Measurements from ENCODE around the gene KCNJ3. TPM values are rescaled to one million over a fixed set of nuclear protein-coding genes. Genes with fewer than 3 reads are reported as not detected.

KCNJ3 gene
- not detected for total RNA-seq

DNA sequence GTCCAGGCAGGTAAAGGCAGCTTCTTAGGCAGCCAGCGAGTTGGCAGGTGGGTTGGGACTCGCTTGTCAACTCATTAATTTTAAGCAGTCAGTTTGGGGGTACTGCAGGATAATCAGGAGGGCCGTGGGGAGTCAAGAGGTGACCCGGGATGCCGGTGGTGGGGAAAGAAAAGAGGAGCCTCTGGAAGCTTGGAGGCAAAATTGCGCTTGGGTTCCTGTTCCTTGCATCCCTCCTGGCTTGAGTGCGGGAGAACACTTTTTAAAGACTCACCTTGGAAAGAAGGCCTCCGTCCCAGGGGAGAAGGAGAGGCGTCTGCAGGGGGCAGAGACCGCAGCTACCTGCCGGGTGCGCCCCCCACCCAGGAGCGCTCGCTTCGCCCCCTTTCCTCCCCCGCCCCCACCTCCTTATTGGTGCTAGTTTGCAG lies at the start of gene KCNJ3:
KCNJ3 (plus strand) TSS at position 400 of the 425 bp plus-strand sequence. CDS start 81 bp downstream, outside the sequence.
- no peaks in the 10 kb centered on the region for H3K9me3 Mint-ChIP-seq
- peaks cover 39% of the 10 kb centered on the region for H3K27me3 Mint-ChIP-seq
- CTCF ChIA-PET = no interaction called here
- H3K27ac Mint-ChIP-seq = no peak within 1 kb of the TSS
- POLR2A ChIA-PET = no interaction called here
- H3K4me1 Mint-ChIP-seq = no peaks in the 10 kb centered on the region
- DNase-seq = no peak
- no peak within 1 kb of the TSS for H3K4me3 Mint-ChIP-seq
- peaks cover 4% of the 10 kb centered on the region for H3K36me3 Mint-ChIP-seq (ENCODE audit: low read depth)

DNA sequence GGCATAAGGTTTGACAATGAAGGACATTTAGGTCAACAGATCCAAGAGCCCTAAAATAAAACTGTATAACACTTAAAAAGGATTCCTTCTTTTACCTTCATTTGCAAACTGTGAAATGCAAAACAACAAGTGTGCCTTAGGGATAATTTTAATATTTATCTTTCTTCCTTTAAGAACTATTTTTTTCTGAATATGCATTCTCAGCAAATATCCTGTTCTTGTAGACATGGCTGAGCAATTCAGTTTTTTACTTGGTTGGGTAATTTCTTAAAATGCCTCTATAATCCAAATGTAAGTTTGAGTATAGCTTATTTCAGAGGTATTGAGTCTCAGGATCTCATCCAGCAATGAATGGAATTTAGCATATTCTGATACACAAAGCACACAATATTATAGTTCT lies 43.0 kb upstream of the KCNJ3 start:
- POLR2A ChIA-PET = no interaction called here

GRCh38 chr2:154658854-154659253 lies 39.6 kb upstream of the KCNJ3 start:
- ChIA-PET POLR2A (no interaction called here), CTCF (no interaction called here)
- Mint-ChIP-seq H3K4me1 (no peaks in the 10 kb centered on the region), H3K4me3 (no peak overlapping the region), H3K36me3 (ENCODE audit: low read depth) (no peaks in the 10 kb centered on the region), H3K27ac (no peak overlapping the region), H3K27me3 (no peaks in the 10 kb centered on the region), H3K9me3 (no peaks in the 10 kb centered on the region)
- no peak for DNase-seq

More for the DNA sequence above, 43.0 kb upstream of the KCNJ3 start:
- no peaks in the 10 kb centered on the region for H3K36me3 Mint-ChIP-seq (ENCODE audit: low read depth)
- DNase-seq = no peak
- peaks cover 2% of the 10 kb centered on the region for H3K9me3 Mint-ChIP-seq
- H3K27ac Mint-ChIP-seq = no peak overlapping the region
- no peaks in the 10 kb centered on the region for H3K27me3 Mint-ChIP-seq
- CTCF ChIA-PET = interaction anchor here (0.7 kb wide), 1 partner anchor 161 kb away, joined by 3 read pairs; no protein-coding TSS in a partner anchor
- no peak overlapping the region for H3K4me3 Mint-ChIP-seq
- no peaks in the 10 kb centered on the region for H3K4me1 Mint-ChIP-seq

DNA sequence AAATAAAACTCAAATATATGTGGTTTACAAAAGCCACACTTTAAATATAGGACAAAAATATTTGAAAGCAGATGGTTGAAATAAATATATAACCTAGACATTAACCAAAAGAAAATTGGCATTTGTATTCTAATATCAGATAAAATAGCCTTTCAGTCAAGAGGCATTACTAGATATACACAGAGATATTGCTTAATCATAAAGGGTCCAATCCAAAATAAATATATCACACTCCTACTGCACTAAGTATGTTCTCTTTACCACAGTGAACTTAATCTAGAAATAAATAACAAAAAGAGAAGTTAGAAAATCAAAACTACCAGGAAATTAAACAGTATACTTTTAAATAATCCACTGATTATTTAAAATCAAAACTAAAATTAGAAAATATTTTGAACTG lies 34.2 kb upstream of the KCNJ3 start:
- no peak overlapping the region for H3K27ac Mint-ChIP-seq
- POLR2A ChIA-PET = no interaction called here

DNA sequence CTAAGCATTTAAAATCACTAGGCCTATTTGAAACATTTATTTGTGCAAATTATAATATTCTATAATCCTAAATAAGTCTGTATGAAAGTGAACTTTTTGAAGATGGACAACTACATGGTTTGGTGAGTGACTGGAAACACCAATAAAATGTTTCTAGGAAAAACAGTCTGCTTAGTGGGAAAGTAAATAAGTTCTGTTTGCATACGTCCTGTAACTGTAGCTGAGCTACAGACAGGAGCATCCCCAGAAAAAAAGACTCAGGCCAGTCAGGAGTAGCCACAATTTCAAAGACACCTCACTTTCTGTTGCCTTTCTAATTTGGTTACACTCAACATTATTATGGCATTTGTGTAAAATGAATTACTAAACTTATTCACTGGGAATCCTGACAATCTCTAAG lies 28.4 kb upstream of the KCNJ3 start:
- Mint-ChIP-seq H3K4me3 (no peak overlapping the region), H3K9me3 (no peaks in the 10 kb centered on the region), H3K4me1 (no peaks in the 10 kb centered on the region), H3K36me3 (ENCODE audit: low read depth) (no peaks in the 10 kb centered on the region), H3K27ac (no peak overlapping the region), H3K27me3 (no peaks in the 10 kb centered on the region)
- CTCF ChIA-PET = no interaction called here
- DNase-seq = no peak
- POLR2A ChIA-PET = no interaction called here

More for the DNA sequence above, 34.2 kb upstream of the KCNJ3 start:
- Mint-ChIP-seq H3K4me3 (no peak overlapping the region), H3K27me3 (no peaks in the 10 kb centered on the region), H3K36me3 (ENCODE audit: low read depth) (no peaks in the 10 kb centered on the region), H3K4me1 (no peaks in the 10 kb centered on the region), H3K9me3 (no peaks in the 10 kb centered on the region)
- CTCF ChIA-PET = no interaction called here
- DNase-seq = no peak

DNA sequence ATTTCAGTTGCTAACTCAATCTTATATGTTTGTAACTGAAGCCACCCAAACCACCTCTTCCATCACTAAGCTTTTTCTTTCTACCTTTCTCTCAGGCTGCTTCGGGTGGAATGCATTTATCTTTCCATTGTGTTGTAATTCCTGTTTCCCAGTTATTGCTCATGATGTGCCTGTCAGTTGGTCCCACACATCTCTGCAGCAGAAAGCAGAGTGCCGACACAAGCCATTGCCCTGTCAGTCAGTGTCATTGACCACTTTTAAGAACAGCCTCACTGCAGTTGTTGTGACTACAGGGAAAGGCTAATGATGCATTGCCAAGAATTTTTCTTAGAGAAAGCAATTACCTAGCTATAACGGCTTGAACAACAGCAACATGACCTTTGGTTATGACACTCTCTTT lies 24.8 kb upstream of the KCNJ3 start:
- POLR2A ChIA-PET = no interaction called here
- no peak overlapping the region for H3K4me3 Mint-ChIP-seq
- CTCF ChIA-PET = no interaction called here
- H3K4me1 Mint-ChIP-seq = no peaks in the 10 kb centered on the region
- no peak overlapping the region for H3K27ac Mint-ChIP-seq
- no peaks in the 10 kb centered on the region for H3K36me3 Mint-ChIP-seq (ENCODE audit: low read depth)
- no peak for DNase-seq
- H3K27me3 Mint-ChIP-seq = no peaks in the 10 kb centered on the region
- H3K9me3 Mint-ChIP-seq = no peaks in the 10 kb centered on the region

- Mint-ChIP-seq H3K27me3 (no peaks in the 10 kb centered on the region), H3K4me1 (no peaks in the 10 kb centered on the region), H3K36me3 (ENCODE audit: low read depth) (no peaks in the 10 kb centered on the region), H3K27ac (no peak overlapping the region), H3K4me3 (no peak overlapping the region), H3K9me3 (no peaks in the 10 kb centered on the region)
- no peak for DNase-seq
- CTCF ChIA-PET = no interaction called here
- POLR2A ChIA-PET = no interaction called here
Measured at GRCh38 chr2:154677401-154677800, 21.1 kb upstream of the KCNJ3 start.

DNA sequence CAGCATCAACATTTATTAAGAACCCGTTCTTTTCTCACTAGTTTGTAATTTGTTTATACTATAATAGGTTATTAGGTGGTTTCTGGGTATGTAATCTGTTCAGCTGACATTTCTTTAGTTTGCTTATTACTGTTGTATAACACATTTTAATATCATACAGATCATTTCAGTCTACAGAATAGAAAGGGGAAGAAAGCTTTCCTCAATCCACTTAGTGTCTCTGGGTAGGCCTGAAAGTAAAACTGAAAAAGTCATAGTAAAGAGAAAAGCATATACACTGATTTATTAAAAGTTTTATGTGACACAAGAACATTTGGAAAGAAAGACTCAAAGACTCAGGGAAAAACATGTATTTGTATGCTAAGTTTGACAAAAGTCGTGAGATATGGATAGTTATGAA lies 16.8 kb upstream of the KCNJ3 start:
- CTCF ChIA-PET = no interaction called here
- Mint-ChIP-seq H3K4me3 (no peak overlapping the region), H3K36me3 (ENCODE audit: low read depth) (no peaks in the 10 kb centered on the region), H3K9me3 (no peaks in the 10 kb centered on the region), H3K27ac (no peak overlapping the region), H3K27me3 (no peaks in the 10 kb centered on the region), H3K4me1 (no peaks in the 10 kb centered on the region)
- POLR2A ChIA-PET = no interaction called here
- DNase-seq = no peak

DNA sequence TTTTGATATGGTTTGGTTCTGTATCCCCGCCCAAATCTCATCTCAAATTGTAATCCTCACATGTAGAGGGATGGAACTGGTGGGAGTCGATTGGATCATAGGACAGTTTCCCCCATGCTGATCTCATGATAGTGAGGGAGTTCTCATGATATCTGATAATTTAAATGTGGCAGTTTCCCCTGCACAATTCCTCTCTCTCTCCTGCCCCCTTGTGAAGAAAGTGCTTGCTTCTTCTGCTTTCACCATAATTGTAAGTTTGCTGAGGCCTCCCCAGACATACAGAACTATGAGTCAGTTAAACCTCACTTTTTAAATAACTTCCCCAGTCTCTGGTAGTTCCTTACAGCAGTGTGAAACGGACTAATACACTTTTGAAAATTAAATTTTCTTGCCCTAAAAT lies 12.3 kb upstream of the KCNJ3 start:
- Mint-ChIP-seq H3K9me3 (no peaks in the 10 kb centered on the region), H3K4me3 (no peak overlapping the region), H3K36me3 (ENCODE audit: low read depth) (no peaks in the 10 kb centered on the region), H3K27me3 (no peaks in the 10 kb centered on the region), H3K4me1 (no peaks in the 10 kb centered on the region), H3K27ac (no peak overlapping the region)
- POLR2A ChIA-PET = no interaction called here
- CTCF ChIA-PET = no interaction called here
- no peak for DNase-seq

DNA sequence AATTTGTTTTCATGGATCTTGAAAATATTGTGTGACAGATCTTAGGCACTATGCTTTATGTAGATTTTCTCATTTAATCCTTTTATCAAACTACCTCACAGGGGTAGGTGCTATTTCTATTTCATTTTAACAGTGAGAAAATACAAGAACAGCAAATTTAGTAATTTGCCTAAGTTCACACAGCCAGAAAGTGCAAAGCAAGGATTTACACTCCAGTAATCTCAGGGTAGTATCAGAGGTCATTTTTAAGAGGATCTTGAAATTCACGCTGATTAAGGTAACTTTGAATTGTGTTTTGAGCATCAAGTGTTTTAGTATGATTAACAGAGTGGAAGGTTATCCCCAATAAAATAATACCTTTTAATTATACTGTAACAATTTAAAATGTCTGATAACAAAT lies 10.1 kb upstream of the KCNJ3 start:
- Mint-ChIP-seq H3K27ac (no peak overlapping the region), H3K4me1 (no peaks in the 10 kb centered on the region), H3K4me3 (no peak overlapping the region), H3K9me3 (no peaks in the 10 kb centered on the region), H3K27me3 (no peaks in the 10 kb centered on the region), H3K36me3 (ENCODE audit: low read depth) (no peaks in the 10 kb centered on the region)
- ChIA-PET CTCF (interaction anchor here (0.6 kb wide), 1 partner anchor 1451 kb away, joined by 3 read pairs; no protein-coding TSS in a partner anchor), POLR2A (no interaction called here)
- no peak for DNase-seq

GRCh38 chr2:154689158-154689557 lies 9.3 kb upstream of the KCNJ3 start:
- no peaks in the 10 kb centered on the region for H3K36me3 Mint-ChIP-seq (ENCODE audit: low read depth)
- POLR2A ChIA-PET = no interaction called here
- H3K9me3 Mint-ChIP-seq = no peaks in the 10 kb centered on the region
- no peak for DNase-seq
- H3K4me1 Mint-ChIP-seq = no peaks in the 10 kb centered on the region
- CTCF ChIA-PET = no interaction called here
- H3K27me3 Mint-ChIP-seq = no peaks in the 10 kb centered on the region
- H3K27ac Mint-ChIP-seq = no peak overlapping the region
- no peak overlapping the region for H3K4me3 Mint-ChIP-seq

DNA sequence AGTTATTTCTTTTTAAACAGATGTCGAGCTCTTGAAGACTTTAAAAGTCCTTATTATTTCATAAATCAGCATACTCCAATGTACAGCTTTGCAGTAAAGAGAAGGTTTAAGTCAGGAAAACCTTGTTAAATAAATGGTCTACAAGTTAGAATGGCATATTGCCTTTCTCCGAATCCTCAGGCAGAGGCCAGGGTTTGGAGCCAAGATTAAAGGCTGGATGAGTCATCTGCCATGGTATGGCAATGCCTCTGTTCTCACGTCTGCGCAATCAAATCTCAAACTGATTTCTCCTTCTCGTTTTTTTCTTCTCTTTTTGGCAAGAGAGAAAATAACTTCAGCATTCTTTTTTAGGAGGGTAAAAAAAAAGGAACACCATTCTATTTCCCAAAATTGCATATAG lies 5.6 kb upstream of the KCNJ3 start:
- POLR2A ChIA-PET = no interaction called here
- CTCF ChIA-PET = no interaction called here
- H3K36me3 Mint-ChIP-seq (ENCODE audit: low read depth) = no peaks in the 10 kb centered on the region
- no peaks in the 10 kb centered on the region for H3K4me1 Mint-ChIP-seq
- H3K27ac Mint-ChIP-seq = no peak overlapping the region
- no peak overlapping the region for H3K4me3 Mint-ChIP-seq
- DNase-seq = no peak
- no peaks in the 10 kb centered on the region for H3K9me3 Mint-ChIP-seq
- peaks cover 20% of the 10 kb centered on the region for H3K27me3 Mint-ChIP-seq

GRCh38 chr2:154693741-154694340 lies 4.7 kb upstream of the KCNJ3 start:
- CTCF ChIA-PET = no interaction called here
- H3K27me3 Mint-ChIP-seq = peaks cover 24% of the 10 kb centered on the region
- no peak overlapping the region for H3K27ac Mint-ChIP-seq

DNA sequence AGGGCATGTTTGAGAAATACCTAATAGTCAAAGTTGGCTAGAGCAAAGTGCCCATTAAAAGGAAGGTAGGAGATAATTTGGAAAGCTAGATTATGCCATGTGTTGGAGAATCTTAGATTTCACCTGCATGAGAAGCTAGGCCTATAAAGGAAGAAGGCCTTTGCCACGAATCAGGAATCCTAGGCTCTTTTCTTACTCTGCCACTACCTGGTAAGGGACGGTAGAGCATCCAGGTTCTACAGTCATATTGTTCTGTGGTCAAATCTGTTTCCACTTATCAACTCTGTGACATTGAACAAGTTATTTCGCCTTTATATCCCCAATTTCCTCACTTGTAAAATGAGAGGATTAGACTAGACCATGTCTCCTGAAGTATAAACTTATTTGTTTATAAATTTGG lies 3.6 kb upstream of the KCNJ3 start:
- ChIA-PET POLR2A (no interaction called here), CTCF (no interaction called here)
- H3K27ac Mint-ChIP-seq = no peak overlapping the region
- no peak for DNase-seq
- no peaks in the 10 kb centered on the region for H3K4me1 Mint-ChIP-seq
- no peak overlapping the region for H3K4me3 Mint-ChIP-seq
- H3K27me3 Mint-ChIP-seq = peaks cover 34% of the 10 kb centered on the region
- peaks cover 4% of the 10 kb centered on the region for H3K36me3 Mint-ChIP-seq (ENCODE audit: low read depth)
- H3K9me3 Mint-ChIP-seq = no peaks in the 10 kb centered on the region

More at GRCh38 chr2:154693741-154694340, 4.7 kb upstream of the KCNJ3 start:
- Mint-ChIP-seq H3K4me1 (no peaks in the 10 kb centered on the region), H3K9me3 (no peaks in the 10 kb centered on the region), H3K4me3 (no peak overlapping the region), H3K36me3 (ENCODE audit: low read depth) (peaks cover under 1% of the 10 kb centered on the region)
- DNase-seq = no peak
- POLR2A ChIA-PET = no interaction called here
